Subcutaneous adipose tissue (tissue), 4 donors: ENCODE data around the gene RFTN2. TPM values are rescaled to one million over a fixed set of nuclear protein-coding genes. Genes with fewer than 3 reads are reported as not detected.

ENCODE experiments used
- CTCF ChIP-seq: fragments of 450-650 bp; IDR thresholded peaks from one replicate; pipeline ENCODE4 v1.5.1; 2016; ENCODE audit warnings: low read depth, mild to moderate bottlenecking, control low read depth, antibody characterized with exemption, moderate library complexity
- total RNA-seq, 4 donors: library from RNA; depleted of rRNA; stranded (reverse); fragments of >200 nt; gene quantifications; one replicate each; pipeline ENCODE4 v1.1.0, GENCODE V29; 2016

RFTN2 gene
- total RNA-seq, 4 donors from 2014 or later, result 12.7 to 29.6 (median 23.0) TPM

- no peak for TF ChIP-seq CTCF
These were observed 6.3 kb downstream of the RFTN2 start for GRCh38 chr2:197669077-197669476.

- no peak for TF ChIP-seq CTCF
These were observed 7.1 kb downstream of the RFTN2 start for GRCh38 chr2:197668296-197668695.

- no peak for TF ChIP-seq CTCF
These were observed 9.1 kb downstream of the RFTN2 start for GRCh38 chr2:197666277-197666676.

GRCh38 chr2:197661626-197662025 is 13.8 kb downstream of the RFTN2 start:
- no peak for TF ChIP-seq CTCF

- no peak for TF ChIP-seq CTCF
These were observed 17.8 kb downstream of the RFTN2 start for GRCh38 chr2:197657562-197657961.

GRCh38 chr2:197647961-197648690 is 27.3 kb downstream of the RFTN2 start:
- TF ChIP-seq CTCF, result no peak

- no peak for TF ChIP-seq CTCF
These were observed 33.7 kb downstream of the RFTN2 start for GRCh38 chr2:197641666-197642065.
